Measurements from ENCODE around the gene ZBTB24.

DNA sequence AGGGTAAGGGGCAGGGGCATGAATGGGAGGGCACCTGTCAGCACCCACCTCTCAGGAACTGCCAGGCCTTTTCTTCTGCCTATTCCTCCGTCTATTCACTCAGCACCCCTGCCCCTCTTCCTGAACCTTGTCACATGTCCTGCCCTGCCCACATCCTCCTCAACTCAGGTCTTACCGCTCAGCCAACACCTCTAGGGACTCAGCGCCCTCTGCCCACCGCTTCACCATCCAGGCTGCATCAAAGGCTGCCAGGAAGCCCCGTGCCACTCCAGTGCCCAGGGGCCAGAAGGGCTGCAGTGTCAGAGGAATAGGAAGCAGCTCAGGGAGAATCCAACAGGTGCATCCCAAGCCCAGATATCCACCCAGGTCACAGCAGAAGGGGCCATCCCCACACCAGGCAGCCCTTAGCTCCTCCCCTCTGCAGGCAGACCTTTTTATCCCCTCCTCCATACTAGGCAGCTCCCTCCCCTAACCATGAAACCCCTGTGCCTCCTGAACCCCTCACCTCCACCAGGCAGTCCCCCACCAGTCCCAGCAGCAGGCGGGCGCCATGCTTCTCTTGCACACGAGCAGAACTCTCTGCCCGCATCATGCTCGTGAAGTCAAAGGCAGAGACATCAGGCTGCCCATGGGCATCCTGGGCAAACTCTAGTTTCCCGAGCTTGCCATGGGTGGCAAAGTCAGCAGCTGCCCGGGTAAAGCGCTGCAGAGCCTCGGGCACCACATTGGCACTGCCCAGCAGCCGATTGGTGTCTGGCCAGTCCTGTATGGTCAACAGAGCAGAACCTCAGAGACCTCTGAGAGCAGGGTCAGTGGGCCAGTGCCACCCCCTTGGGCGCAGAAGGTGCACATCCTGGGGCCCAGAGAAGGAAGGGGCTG is 33.0 kb downstream of the ZBTB24 start:
- TF ChIP-seq TCF7L2 (IDR thresholded peaks at IDR 0.05; ENCODE audit: low read depth, low read length) (no peak), REST (IDR thresholded peaks at IDR 0.05; ENCODE audit: insufficient read depth in 1 of 2, low read depth in 2 of 2, low read length in 1 of 2) (no peak), POLR2AphosphoS5 (IDR thresholded peaks at IDR 0.05; ENCODE audit: low read depth, low read length) (no peak), SIN3A (IDR thresholded peaks at IDR 0.05; ENCODE audit: borderline replicate concordance, insufficient read depth, low read depth, low read length) (no peak)
- TF ChIP-seq, protein P1, sequence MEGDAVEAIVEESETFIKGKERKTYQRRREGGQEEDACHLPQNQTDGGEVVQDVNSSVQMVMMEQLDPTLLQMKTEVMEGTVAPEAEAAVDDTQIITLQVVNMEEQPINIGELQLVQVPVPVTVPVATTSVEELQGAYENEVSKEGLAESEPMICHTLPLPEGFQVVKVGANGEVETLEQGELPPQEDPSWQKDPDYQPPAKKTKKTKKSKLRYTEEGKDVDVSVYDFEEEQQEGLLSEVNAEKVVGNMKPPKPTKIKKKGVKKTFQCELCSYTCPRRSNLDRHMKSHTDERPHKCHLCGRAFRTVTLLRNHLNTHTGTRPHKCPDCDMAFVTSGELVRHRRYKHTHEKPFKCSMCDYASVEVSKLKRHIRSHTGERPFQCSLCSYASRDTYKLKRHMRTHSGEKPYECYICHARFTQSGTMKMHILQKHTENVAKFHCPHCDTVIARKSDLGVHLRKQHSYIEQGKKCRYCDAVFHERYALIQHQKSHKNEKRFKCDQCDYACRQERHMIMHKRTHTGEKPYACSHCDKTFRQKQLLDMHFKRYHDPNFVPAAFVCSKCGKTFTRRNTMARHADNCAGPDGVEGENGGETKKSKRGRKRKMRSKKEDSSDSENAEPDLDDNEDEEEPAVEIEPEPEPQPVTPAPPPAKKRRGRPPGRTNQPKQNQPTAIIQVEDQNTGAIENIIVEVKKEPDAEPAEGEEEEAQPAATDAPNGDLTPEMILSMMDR (IDR thresholded peaks at IDR 0.05) = no peak

Data from Panc1 (cell line).